GM19043 (cell line): ENCODE measurements around the gene BUB1.
"Not testable (repeated sequence)": the region's sequence is repeated elsewhere in the genome, so short reads cannot be mapped to it uniquely, and the experiment has no call there.

Source experiments
- ATAC-seq: cut with Tn5 transposase; IDR thresholded peaks from one replicate; pipeline ENCODE4 v1.9.1; 2021; ENCODE audit warnings: low read depth; ENCODE audit not compliant: unreplicated experiment

BUB1 gene

GRCh38 chr2:110691612-110692258 lies 13.9 kb upstream of the BUB1 start:
- no peak for ATAC-seq

DNA sequence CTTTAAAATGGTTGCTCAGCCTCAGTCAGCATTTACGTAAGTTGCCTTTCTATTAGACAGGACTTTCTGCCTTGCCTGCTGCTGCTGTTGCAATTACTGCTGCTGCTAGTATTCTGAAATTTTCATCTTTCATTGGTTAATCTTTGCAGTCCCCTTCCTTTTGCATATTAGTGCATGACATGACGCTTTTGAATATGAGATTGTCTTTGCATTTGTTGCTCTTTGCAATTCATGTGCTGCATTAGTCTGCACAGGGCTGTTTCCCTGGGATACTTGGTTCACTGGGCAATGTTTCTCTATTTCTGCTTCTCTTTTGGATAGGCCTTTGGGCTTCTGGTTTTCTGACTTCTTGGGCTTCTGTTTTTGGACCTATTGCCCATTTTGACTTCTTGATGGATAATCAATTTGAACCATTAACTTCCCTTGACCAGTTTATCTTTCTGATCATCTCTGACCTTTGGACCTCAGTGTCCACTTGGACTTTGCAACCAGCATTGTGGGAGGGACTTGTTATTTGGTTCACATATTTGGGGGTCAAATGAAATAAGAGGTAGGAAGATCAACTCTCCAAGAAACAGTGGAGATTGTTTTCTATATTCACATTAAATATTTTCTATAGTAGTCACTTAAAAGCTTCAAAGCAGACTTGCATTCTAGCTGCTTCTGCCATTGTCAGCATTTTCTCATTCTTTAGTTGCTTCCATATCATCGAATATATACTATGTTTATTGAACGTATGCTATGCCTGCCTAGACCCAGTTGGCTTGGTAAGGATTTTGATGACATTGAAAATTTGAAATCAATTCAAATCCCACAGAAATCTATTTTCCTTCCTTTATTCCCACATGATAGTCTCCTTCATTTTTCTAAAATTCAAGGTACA lies 12.5 kb upstream of the BUB1 start:
- no peak for ATAC-seq

DNA sequence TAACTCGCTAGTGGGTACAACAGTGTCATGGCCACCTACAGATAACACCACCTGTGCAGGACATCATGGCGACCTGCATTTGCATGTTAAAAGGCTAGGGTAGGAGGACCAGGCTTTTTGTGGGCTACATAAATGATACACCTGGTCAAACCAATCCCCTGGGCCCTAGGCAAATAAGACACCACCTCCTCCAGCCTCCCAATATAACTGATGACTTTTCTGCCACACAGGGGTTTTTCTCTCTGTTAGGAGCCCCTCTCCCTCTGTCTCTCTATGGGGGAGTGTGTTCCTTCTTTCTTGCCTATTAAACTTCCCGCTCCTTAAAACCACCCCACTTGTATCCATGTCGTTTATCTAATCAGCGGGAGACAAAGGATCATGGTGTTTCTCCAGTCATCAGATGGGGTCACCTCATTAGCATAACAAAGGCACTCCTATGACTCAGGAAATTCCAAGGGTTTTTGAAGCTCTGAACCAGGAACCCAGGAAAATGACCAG lies 10.8 kb upstream of the BUB1 start:
- no peak for ATAC-seq

DNA sequence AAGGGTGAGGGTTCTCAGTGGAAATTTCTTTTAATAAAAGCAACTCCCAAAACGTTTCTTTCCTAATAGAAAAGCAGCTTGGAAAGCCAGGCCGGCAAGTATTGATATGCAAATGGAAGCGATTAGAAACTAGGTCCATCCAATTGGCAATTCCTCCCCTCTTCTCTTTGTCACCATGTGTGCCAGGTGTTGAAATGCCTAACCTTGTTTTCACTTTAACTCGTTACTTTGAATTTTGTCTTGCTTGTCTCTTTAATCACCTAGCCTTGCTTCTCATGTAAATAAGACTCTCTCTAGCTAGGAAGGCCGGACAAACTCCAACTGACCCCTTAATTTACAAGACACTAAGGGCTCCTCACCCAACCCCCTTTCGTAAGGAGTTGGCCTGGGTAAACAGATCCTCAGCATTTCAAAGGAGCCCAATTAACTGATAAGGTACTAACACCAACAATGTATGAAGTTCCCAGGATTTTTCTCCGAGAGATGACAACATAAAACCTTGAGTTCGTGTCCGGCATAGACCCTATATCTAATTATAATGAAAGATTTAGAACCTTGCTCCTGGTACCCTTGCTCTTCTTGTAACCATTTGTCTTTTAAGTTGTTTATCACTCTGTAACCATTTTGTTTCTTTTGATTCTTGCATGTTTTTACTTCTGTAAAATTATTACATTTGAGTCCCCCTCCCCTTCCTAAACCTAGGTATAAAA lies 10.1 kb upstream of the BUB1 start:
- not testable (repeated sequence) for ATAC-seq

DNA sequence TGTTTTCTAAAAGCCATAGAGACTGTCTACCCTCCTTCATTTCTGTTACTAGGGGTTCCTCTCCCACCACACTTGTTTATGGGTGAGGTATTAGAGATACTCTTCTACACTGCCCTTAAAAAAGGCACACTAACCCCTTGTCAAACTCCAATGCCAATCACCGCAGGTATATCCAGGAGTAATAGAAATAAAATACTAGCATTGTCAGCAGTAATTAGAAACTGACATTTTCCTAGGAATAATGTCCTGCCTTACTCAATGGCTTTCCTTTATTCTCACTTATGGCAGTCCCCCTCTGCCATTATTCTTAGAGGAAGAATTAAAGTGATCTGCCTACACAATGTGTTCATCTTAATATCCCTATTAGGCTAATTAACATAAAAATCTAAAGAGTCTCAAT lies 5.0 kb upstream of the BUB1 start:
- ATAC-seq = no peak

GRCh38 chr2:110682267-110682666 lies 4.4 kb upstream of the BUB1 start:
- no peak for ATAC-seq

GRCh38 chr2:110680709-110681108 lies 2.8 kb upstream of the BUB1 start:
- ATAC-seq = no peak

DNA sequence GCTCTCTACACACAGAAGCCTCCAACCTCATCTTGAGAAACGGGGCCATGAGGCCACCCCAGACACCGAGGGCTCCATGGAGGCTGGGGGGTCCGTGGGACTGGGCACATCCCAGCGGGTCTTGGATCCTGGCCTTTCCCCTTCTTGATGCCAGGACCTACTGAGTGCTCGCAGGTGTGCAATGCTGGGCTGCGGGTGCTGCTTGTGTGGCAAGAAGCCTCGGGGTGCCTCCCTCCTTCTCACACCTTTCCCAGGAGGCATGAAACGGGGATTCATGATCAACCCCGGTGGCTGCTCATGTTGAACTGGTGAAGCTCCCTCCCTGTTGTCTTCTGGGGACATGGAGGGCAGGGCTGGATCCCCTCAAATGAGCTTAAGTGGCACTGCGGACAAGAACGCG lies 2.0 kb upstream of the BUB1 start:
- ATAC-seq = no peak

GRCh38 chr2:110679337-110679707 lies 1.5 kb upstream of the BUB1 start:
- no peak for ATAC-seq

DNA sequence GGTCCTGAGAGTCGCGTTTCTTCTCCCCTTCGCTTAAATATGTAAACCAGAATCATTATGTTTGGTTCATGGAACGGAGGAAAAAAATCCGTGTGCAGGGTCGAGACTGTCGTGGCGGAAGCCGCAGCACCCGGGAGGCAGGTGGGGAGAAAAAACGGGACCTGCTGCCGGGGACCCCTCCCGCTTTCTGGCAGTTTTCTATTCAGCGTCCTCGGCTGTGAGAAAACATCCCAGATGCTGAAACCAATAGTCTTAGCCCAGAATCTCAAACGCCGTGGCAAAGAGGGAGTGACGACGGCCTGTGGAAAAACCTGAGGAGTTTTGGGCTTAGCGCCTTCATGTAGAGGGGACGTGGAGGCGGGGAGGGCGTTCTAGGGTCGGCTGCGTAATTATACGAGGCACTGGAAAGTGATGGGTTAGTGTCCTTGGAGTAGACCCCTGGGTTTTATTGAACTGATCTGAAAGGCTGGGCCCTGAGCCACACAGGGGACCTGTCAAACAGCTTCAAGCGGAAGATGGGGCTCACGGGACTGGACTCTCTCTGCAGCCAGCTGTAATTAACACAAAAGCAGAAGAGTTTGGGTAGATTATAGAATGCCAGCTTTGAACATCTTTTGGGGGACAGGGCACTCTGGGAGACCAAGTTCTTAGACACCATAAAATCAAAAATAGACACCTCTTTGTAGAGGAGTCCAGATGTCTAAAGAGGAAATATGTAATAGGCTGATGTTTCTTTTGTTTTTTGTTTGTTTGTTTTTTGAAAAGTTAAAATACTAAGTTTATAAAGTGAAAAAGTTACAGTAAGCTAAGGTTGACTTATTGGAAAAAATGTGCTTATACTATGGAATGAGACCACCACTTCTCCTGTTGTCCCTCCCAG lies 834 bp upstream of the BUB1 start:
- ATAC-seq = no peak

- no peak for ATAC-seq
These were observed 783 bp downstream of the BUB1 start for GRCh38 chr2:110677080-110677479.

GRCh38 chr2:110675679-110676078 lies 2.2 kb downstream of the BUB1 start:
- no peak for ATAC-seq

GRCh38 chr2:110674620-110675555 lies 3.0 kb downstream of the BUB1 start:
- ATAC-seq = peak; percentile 82

- ATAC-seq = no peak
These were observed 4.7 kb downstream of the BUB1 start for GRCh38 chr2:110673201-110673600.

GRCh38 chr2:110670826-110671225 lies 7.0 kb downstream of the BUB1 start:
- ATAC-seq = no peak

GRCh38 chr2:110669079-110669478 lies 8.8 kb downstream of the BUB1 start:
- no peak for ATAC-seq

GRCh38 chr2:110667071-110667470 lies 10.8 kb downstream of the BUB1 start:
- no peak for ATAC-seq

DNA sequence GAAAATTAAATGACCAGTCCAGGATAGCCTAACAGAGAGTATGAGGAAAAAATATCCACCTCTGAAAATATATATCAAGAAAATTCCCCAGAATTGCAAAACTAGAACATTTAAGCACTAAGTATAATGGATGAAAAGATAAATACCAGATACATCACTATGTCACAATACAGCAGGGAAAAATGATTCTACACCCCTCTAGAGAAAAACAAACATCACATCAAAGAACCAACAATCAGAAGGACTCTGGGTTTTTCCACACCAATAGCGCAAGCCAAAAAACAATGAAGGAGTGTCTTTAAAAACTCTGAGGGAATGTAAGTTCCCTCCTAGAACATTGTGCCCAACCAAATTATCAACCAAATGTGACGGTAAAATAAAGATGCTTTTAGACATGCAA lies 13.7 kb downstream of the BUB1 start:
- ATAC-seq = no peak

DNA sequence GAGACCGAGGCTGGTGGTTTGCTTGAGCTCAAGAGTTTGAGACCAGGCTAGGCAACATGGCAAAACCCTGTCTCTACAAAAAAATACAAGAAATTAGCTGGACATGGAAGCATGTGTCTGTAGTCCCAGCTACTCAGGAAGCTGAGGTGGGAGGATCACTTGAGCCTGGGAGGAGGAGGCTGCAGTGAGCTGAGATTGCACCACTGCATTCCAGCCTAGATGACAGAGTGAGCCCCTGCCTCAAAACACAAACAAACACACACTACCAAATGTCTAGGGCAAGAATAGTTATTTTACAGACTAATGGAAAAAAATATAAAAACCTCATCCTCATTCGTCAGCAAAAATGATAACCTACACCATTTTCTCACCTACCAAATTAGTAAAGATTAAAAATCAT lies 15.3 kb downstream of the BUB1 start:
- ATAC-seq = no peak
